ENCODE results near the gene ANKRD29. TPM values are rescaled to one million over a fixed set of nuclear protein-coding genes. Genes with fewer than 3 reads are reported as not detected.
"Not testable (repeated sequence)": the region's sequence is repeated elsewhere in the genome, so short reads cannot be mapped to it uniquely, and the experiment has no call there.

The ANKRD29 gene
- total and polyA plus RNA-seq, 12 donors: 5.3 to 24.9 (median 9.7) TPM

DNA sequence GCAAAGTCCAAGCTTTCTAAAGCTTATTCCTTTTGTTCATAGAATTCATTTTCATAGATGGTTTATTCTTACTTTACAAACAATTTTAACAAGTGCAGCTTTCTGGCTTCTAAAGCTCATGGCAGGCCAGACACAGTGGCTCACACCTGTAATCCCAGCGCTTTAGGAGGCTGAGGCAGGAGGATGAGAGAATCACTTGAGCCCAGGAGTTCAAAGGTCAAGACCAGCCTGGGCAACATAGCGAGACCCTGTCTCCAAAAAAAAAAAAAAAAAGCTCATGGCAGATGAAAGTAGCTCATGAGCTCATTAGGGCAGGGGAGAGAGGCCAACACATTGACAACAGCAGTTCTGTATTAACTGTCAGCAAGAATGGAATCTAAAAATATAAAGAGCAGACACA lies 48.3 kb downstream of the ANKRD29 start:
- TF ChIP-seq POLR2A (IDR thresholded peaks at IDR 0.05): no peak
- TF ChIP-seq, protein P1, sequence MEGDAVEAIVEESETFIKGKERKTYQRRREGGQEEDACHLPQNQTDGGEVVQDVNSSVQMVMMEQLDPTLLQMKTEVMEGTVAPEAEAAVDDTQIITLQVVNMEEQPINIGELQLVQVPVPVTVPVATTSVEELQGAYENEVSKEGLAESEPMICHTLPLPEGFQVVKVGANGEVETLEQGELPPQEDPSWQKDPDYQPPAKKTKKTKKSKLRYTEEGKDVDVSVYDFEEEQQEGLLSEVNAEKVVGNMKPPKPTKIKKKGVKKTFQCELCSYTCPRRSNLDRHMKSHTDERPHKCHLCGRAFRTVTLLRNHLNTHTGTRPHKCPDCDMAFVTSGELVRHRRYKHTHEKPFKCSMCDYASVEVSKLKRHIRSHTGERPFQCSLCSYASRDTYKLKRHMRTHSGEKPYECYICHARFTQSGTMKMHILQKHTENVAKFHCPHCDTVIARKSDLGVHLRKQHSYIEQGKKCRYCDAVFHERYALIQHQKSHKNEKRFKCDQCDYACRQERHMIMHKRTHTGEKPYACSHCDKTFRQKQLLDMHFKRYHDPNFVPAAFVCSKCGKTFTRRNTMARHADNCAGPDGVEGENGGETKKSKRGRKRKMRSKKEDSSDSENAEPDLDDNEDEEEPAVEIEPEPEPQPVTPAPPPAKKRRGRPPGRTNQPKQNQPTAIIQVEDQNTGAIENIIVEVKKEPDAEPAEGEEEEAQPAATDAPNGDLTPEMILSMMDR (IDR thresholded peaks at IDR 0.05): no peak

DNA sequence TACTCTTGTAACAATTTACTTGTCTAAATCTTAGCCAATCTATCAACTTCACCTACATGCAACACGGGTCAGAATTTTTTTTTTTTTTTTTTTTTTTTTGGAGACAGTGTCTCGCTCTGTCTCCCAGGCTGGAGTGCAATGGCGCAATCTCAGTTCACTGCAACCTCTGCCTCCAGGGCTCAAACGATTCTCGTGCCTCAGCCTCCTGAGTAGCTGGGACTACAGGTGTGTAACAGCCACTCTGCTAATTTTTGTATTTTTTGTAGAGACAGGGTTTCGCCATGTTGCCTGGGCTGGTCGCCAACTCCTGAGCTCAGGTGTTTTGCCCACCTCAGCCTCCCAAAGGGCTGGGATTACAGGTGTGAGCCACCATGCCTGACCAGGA lies 49.6 kb downstream of the ANKRD29 start:
- H3K4me3 ChIP-seq; H3K27me3 ChIP-seq; H3K36me3 ChIP-seq (replicated peaks in 1 of 2); H3K9me3 ChIP-seq (replicated peaks in 1 of 3); intact Hi-C loops (cut with DNase I): not testable (repeated sequence)
- peak in 2 of 7 donors; percentile 26 to 48 for DNase-seq
- H3K27ac ChIP-seq: peak overlapping the region in 3 of 5 donors; percentile 56 to 82 (median 71)
- WGBS, 4 donors: 79 to 88% (median 84%) methylated on average over 7 of the region's 7 CpGs
- peaks cover 33 to 37% of the 10 kb centered on the region in 2 donors for H3K4me1 ChIP-seq (replicated peaks in 1 of 2)

More for the DNA sequence above, 48.3 kb downstream of the ANKRD29 start:
- 68 to 76% (median 71%) methylated on average over 2 of the region's 2 CpGs for WGBS, 4 donors
- intact Hi-C loops (cut with DNase I): no loop called here
- Histone ChIP-seq H3K27ac (peak overlapping the region; percentile 1 to 54 (median 48)), H3K36me3 (replicated peaks in 1 of 2) (no peaks in the 10 kb centered on the region), H3K4me1 (replicated peaks in 1 of 2) (peaks cover 37 to 43% of the 10 kb centered on the region in 2 donors), H3K4me3 (no peak overlapping the region), H3K9me3 (replicated peaks in 1 of 3) (no peaks in the 10 kb centered on the region), H3K27me3 (no peaks in the 10 kb centered on the region)
- DNase-seq: peak in 1 of 7 donors; percentile 23

DNA sequence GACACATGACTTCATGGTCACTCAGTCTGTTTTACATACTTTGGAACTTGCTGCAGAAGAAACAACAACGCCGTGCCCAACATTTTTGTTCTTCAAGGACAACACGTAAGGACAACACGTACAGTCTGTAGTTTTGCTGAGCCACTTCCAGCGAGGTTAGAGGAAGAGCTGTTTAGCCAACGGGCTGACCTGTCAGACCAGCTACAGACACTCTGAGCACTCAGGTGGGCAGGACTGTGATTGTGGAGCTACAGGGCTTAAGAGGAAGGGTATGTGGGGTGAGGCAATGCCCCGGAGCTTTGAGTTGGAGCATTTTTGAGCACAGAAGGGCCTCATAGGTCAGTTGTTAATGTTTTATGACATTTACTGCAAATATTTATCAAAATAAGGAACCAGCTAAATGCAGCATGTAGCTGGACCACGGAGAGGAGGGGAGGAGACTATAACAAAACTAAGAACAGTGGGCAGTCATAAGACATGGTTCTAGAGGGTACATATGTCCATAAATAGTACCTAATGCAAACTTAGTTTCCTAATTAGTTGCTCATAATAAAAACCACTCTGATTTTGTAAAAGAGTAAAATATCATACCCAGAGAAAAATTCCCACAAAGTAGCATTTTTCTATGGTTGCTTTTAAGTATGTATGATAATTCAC lies 50.1 kb downstream of the ANKRD29 start:
- DNase-seq: peak in 6 of 7 donors; percentile 37 to 80 (median 67)
- Histone ChIP-seq H3K27me3 (no peaks in the 10 kb centered on the region), H3K4me1 (replicated peaks in 1 of 2) (peaks cover 33 to 37% of the 10 kb centered on the region in 2 donors), H3K9me3 (replicated peaks in 1 of 3) (no peaks in the 10 kb centered on the region), H3K27ac (peak overlapping the region; percentile 56 to 82 (median 75)), H3K4me3 (no peak overlapping the region), H3K36me3 (replicated peaks in 1 of 2) (no peaks in the 10 kb centered on the region)
- WGBS, 4 donors: 36 to 44% (median 39%) methylated on average over 8 of the region's 8 CpGs
- TF ChIP-seq, protein P1 (IDR thresholded peaks at IDR 0.05): no peak
- TF ChIP-seq POLR2A (IDR thresholded peaks at IDR 0.05): peak in 1 of 2 donors; percentile 40
- intact Hi-C loops (cut with DNase I): no loop called here

DNA sequence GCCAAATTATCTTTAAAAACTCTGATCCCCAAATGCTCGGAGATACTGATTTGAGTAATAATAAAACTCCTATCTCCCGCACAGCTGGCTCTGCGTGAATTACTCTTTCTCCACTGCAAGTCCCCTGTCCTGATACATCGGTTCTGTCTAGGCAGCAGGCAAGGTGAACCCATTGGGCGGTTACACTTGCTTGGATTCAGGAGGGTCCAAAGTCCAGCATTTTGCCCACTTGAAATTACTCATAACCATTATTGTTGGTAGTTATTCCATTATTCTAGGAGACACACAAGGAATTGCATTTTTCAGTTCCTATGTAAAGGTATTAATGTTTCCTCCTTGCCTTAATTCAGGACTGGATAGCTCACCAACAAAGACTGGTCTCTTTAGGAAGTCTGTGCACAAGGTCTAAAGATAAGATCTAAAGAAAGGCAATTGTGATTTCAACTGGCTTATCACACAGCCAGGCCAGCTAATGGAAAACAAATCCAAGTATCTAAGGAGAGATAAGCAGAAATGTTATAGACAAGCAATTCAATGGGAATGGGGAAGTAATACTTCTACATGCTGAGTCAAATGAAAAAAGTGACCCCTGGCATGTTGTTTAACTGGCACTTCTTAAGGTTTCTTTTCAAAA lies 53.2 kb downstream of the ANKRD29 start:
- TF ChIP-seq, protein P1 (IDR thresholded peaks at IDR 0.05): no peak
- no peak for TF ChIP-seq POLR2A (IDR thresholded peaks at IDR 0.05)
- peak overlapping the region in 1 of 5 donors; percentile 21 for H3K27ac ChIP-seq
- intact Hi-C loops (cut with DNase I): no loop called here
- peak in 1 of 7 donors; percentile 15 for DNase-seq
- no peaks in the 10 kb centered on the region for H3K27me3 ChIP-seq
- 90 to 96% (median 96%) methylated on average over 5 of the region's 5 CpGs for WGBS, 4 donors
- no peak overlapping the region for H3K4me3 ChIP-seq
- H3K4me1 ChIP-seq (replicated peaks in 1 of 2): peaks cover 27 to 30% of the 10 kb centered on the region in 2 donors
- H3K36me3 ChIP-seq (replicated peaks in 1 of 2): no peaks in the 10 kb centered on the region
- H3K9me3 ChIP-seq (replicated peaks in 1 of 3): no peaks in the 10 kb centered on the region

All from adrenal gland (tissue), 12 donors.